ENCODE results near the gene ADAMTS7. TPM values are rescaled to one million over a fixed set of nuclear protein-coding genes. Genes with fewer than 3 reads are reported as not detected.

The ADAMTS7 gene
- total RNA-seq, 1 experiment from 2014 or later, result 23.1 TPM

DNA sequence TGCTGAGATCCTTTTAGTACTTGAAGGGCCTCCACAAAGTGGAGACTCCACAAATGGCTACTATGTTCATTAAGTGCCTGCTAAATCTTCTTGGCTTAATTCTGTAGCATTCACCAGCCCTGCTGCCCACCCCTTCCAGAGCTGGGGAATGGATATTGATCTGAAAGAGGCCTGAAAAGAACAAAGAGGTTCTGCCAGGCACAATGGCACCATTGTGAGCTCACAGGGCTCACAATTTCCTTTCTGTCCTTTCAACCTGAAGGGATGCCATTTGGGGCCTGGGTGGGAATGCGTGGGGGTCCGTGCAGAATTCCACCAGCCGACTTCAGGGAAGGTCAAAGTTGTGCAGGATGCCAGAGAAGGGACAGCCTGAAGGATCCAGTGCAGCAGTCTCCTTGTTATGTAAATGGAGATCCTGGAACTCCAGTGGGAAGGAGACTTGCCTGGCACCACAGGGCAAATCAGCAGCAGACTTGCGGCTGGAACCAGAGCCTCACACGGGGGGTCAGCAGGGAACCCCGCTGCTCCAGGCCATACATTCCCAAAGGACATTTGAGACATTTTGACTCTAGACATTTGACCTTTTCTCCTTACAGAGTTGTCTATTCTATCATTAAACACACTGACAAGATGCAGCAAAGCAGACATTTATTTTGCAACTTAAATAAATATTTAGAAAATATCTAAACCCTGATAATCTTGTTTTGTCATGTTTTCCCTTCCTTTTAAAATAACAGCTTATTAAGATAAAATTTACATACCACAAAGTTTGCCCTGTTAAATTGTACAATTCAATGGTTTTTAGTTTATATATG, 39.9 kb upstream of the ADAMTS7 start:
- WGBS (ENCODE audit: extremely low coverage, insufficient read length, low lambda C conversion rate), result no CpG with 5 or more reads among the region's 6 CpGs
- Mint-ChIP-seq H3K4me1 (peaks cover 15 to 28% of the 10 kb centered on the region in 2 experiments), H3K36me3 (ENCODE audit: insufficient read depth in 1 of 3, low read depth in 3 of 3) (peaks cover 0 to 5% (median 0%) of the 10 kb centered on the region in 3 experiments; a peak in 2 of 7 replicates), H3K27ac (peak overlapping the region in 2 of 3 experiments; percentile 29 to 49; a peak in 4 of 7 replicates), H3K27me3 (ENCODE audit: low read depth) (no peaks in the 10 kb centered on the region), H3K9me3 (peaks cover 0 to 5% of the 10 kb centered on the region in 2 experiments; a peak in 2 of 5 replicates), H3K4me3 (no peak overlapping the region; a peak in 1 of 5 replicates)
- no peak overlapping the region for H2AK5ac ChIP-seq (ENCODE audit: insufficient read length, low read length)
- H2BK15ac ChIP-seq (ENCODE audit: low read depth, low read length), result no peak overlapping the region
- H3K4ac ChIP-seq (ENCODE audit: low read depth, low read length), result no peak overlapping the region
- H3K9me3 ChIP-seq (ENCODE audit: control insufficient read depth, low read depth, low read length), result no peaks in the 10 kb centered on the region
- H3T11ph ChIP-seq (ENCODE audit: low read length), result no peak overlapping the region
- no peak overlapping the region for H2AFZ ChIP-seq (ENCODE audit: low read length)
- H3K18ac ChIP-seq (ENCODE audit: insufficient read length, low read depth, low read length), result no peak overlapping the region
- H3K79me2 ChIP-seq (ENCODE audit: insufficient read depth, low read length), result no peaks in the 10 kb centered on the region
- no peak overlapping the region for H3K9ac ChIP-seq (ENCODE audit: extremely low read depth, insufficient read length, low read length)
- H3K79me1 ChIP-seq (ENCODE audit: insufficient read depth, low read depth, low read length, poor library complexity, severe bottlenecking), result no peaks in the 10 kb centered on the region
- no peak overlapping the region for H2BK12ac ChIP-seq (ENCODE audit: insufficient read length, low read depth, low read length)
- DNase-seq, result peak; percentile 52
- peaks cover 5% of the 10 kb centered on the region for H3K23me2 ChIP-seq (ENCODE audit: insufficient read length, low read depth, low read length, poor library complexity, severe bottlenecking)
- H4K5ac ChIP-seq (ENCODE audit: insufficient read length, low read depth, low read length), result no peak overlapping the region
- H3K56ac ChIP-seq (ENCODE audit: insufficient read length, low read depth, low read length), result no peak overlapping the region
- H2BK5ac ChIP-seq (ENCODE audit: insufficient read length, low read length), result no peak overlapping the region
- no peak overlapping the region for H4K91ac ChIP-seq (ENCODE audit: insufficient read length, low read depth, low read length)
- peak overlapping the region; percentile 28 for H3K4me2 ChIP-seq (ENCODE audit: insufficient read depth, insufficient read length, low read length)
- H4K8ac ChIP-seq (replicated peaks; ENCODE audit: insufficient read length, low read depth, low read length), result no peak overlapping the region
- no peaks in the 10 kb centered on the region for H4K20me1 ChIP-seq (ENCODE audit: control insufficient read depth, insufficient read depth, insufficient read length)
- H3K4me1 ChIP-seq (ENCODE audit: insufficient read depth, low read length), result peaks cover 2% of the 10 kb centered on the region; the same call in 1 of the 2 replicates
- no peak overlapping the region for H3K27ac ChIP-seq (ENCODE audit: insufficient read length, low read depth, low read length)
- no peak overlapping the region for H3K14ac ChIP-seq (ENCODE audit: insufficient read depth, low read length)
- H3K27me3 ChIP-seq (ENCODE audit: insufficient read depth, low read length), result no peaks in the 10 kb centered on the region
- H2BK120ac ChIP-seq (ENCODE audit: low read depth, low read length, poor library complexity, severe bottlenecking), result no peak overlapping the region
- H2BK20ac ChIP-seq (ENCODE audit: low read depth, low read length, poor library complexity, severe bottlenecking), result no peak overlapping the region
- TF ChIP-seq, protein P1, sequence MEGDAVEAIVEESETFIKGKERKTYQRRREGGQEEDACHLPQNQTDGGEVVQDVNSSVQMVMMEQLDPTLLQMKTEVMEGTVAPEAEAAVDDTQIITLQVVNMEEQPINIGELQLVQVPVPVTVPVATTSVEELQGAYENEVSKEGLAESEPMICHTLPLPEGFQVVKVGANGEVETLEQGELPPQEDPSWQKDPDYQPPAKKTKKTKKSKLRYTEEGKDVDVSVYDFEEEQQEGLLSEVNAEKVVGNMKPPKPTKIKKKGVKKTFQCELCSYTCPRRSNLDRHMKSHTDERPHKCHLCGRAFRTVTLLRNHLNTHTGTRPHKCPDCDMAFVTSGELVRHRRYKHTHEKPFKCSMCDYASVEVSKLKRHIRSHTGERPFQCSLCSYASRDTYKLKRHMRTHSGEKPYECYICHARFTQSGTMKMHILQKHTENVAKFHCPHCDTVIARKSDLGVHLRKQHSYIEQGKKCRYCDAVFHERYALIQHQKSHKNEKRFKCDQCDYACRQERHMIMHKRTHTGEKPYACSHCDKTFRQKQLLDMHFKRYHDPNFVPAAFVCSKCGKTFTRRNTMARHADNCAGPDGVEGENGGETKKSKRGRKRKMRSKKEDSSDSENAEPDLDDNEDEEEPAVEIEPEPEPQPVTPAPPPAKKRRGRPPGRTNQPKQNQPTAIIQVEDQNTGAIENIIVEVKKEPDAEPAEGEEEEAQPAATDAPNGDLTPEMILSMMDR (conservative IDR thresholded peaks at IDR 0.05), result no peak
- H3K23ac ChIP-seq (ENCODE audit: insufficient read length, low read depth, low read length), result no peak overlapping the region
